GM23338 (cell line): ENCODE data around the gene LMLN.

ENCODE experiments used
- CREB1 ChIP-seq: fragments of 250-450 bp; sonication (Bioruptor Pico); IDR thresholded peaks from 2 replicates; pipeline ENCODE4 v1.5.0; 2020; ENCODE audit warnings: low read depth, mild to moderate bottlenecking, moderate library complexity
- ETS1 ChIP-seq: IDR thresholded peaks from 2 replicates; pipeline ENCODE4 v1.6.1; 2016; ENCODE audit warnings: antibody characterized with exemption
- EZH2 ChIP-seq: fragments of 200-600 bp; sonication (generic); IDR thresholded peaks from one replicate; pipeline ENCODE4 v1.8.0; 2017; ENCODE audit warnings: antibody characterized with exemption, mild to moderate bottlenecking, low read depth; ENCODE audit not compliant: unreplicated experiment
- EZH2phosphoT487 ChIP-seq: fragments of 200-600 bp; sonication (generic); IDR thresholded peaks from one replicate; pipeline ENCODE4 v1.8.1; 2018; ENCODE audit warnings: antibody characterized with exemption; ENCODE audit not compliant: unreplicated experiment
- JUNB ChIP-seq: IDR thresholded peaks from one replicate; pipeline ENCODE4 v1.6.1; 2016; ENCODE audit warnings: antibody characterized with exemption; ENCODE audit not compliant: unreplicated experiment
- NANOG ChIP-seq: IDR thresholded peaks from 2 replicates; pipeline ENCODE4 v1.6.1; 2016; ENCODE audit warnings: antibody characterized with exemption, borderline replicate concordance
- POLR2AphosphoS5 ChIP-seq: IDR thresholded peaks from 2 replicates; pipeline ENCODE4 v1.6.1; 2016; ENCODE audit warnings: antibody characterized with exemption, low read depth
- STAT1 ChIP-seq: IDR thresholded peaks from one replicate; pipeline ENCODE4 v1.6.1; 2016; ENCODE audit warnings: antibody characterized with exemption; ENCODE audit not compliant: unreplicated experiment
- ZNF114 ChIP-seq: fragments of 250-450 bp; sonication (Bioruptor Pico); IDR thresholded peaks from 2 replicates; pipeline ENCODE4 v1.5.0; 2020; ENCODE audit warnings: mild to moderate bottlenecking, moderate library complexity
- ZNF331 ChIP-seq: fragments of 250-450 bp; sonication (Bioruptor Pico); IDR thresholded peaks from 2 replicates; pipeline ENCODE4 v1.5.0; 2020; ENCODE audit warnings: low read depth, mild to moderate bottlenecking, moderate library complexity
- TF ChIP-seq, protein P1 (sequence below), 2 experiments: fragments of 200-600 bp in 1 of 2; sonication (generic) in 1 of 2; conservative IDR thresholded peaks; 2 replicates each; pipeline versions ENCODE4 v1.5.1 to v1.6.1; 2016 to 2017; ENCODE audit warnings: antibody characterized with exemption in 2 of 2, low read depth in 2 of 2, mild to moderate bottlenecking in 2 of 2, moderate library complexity in 1 of 2
- TF ChIP-seq, protein P2 (sequence below): IDR thresholded peaks from one replicate; pipeline ENCODE4 v1.6.1; 2018; ENCODE audit warnings: antibody characterized with exemption; ENCODE audit not compliant: unreplicated experiment

DNA sequence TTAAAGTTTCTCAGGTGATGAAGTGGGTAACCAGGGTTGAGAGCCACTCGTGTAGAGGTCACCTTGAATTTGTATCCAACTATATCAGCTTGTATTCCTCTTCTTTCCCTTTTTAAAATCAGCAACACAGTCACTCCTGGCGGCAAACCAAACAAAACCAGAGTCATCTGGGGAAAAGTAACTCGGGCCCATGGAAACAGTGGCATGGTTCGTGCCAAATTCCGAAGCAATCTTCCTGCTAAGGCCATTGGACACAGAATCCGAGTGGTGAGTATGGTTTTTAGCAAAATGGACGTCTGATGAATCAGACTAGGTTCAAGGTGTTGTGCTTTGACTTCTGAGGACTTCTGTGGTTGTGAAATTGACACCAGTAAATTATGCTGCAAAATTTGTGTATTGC, 6.1 kb upstream of the LMLN start:
- TF ChIP-seq EZH2 (no peak), EZH2phosphoT487 (no peak), ZNF331 (CRISPR knock-in tag) (no peak), POLR2AphosphoS5 (peak; percentile 16; the same call in 1 of the 2 replicates), ZNF114 (CRISPR knock-in tag) (no peak), JUNB (no peak), NANOG (no peak), ETS1 (no peak), CREB1 (CRISPR knock-in tag) (no peak), STAT1 (no peak)
- TF ChIP-seq, protein P1, sequence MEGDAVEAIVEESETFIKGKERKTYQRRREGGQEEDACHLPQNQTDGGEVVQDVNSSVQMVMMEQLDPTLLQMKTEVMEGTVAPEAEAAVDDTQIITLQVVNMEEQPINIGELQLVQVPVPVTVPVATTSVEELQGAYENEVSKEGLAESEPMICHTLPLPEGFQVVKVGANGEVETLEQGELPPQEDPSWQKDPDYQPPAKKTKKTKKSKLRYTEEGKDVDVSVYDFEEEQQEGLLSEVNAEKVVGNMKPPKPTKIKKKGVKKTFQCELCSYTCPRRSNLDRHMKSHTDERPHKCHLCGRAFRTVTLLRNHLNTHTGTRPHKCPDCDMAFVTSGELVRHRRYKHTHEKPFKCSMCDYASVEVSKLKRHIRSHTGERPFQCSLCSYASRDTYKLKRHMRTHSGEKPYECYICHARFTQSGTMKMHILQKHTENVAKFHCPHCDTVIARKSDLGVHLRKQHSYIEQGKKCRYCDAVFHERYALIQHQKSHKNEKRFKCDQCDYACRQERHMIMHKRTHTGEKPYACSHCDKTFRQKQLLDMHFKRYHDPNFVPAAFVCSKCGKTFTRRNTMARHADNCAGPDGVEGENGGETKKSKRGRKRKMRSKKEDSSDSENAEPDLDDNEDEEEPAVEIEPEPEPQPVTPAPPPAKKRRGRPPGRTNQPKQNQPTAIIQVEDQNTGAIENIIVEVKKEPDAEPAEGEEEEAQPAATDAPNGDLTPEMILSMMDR (conservative IDR thresholded peaks at IDR 0.05; ENCODE audit: low read depth in 2 of 2) = no peak
- TF ChIP-seq, protein P2, sequence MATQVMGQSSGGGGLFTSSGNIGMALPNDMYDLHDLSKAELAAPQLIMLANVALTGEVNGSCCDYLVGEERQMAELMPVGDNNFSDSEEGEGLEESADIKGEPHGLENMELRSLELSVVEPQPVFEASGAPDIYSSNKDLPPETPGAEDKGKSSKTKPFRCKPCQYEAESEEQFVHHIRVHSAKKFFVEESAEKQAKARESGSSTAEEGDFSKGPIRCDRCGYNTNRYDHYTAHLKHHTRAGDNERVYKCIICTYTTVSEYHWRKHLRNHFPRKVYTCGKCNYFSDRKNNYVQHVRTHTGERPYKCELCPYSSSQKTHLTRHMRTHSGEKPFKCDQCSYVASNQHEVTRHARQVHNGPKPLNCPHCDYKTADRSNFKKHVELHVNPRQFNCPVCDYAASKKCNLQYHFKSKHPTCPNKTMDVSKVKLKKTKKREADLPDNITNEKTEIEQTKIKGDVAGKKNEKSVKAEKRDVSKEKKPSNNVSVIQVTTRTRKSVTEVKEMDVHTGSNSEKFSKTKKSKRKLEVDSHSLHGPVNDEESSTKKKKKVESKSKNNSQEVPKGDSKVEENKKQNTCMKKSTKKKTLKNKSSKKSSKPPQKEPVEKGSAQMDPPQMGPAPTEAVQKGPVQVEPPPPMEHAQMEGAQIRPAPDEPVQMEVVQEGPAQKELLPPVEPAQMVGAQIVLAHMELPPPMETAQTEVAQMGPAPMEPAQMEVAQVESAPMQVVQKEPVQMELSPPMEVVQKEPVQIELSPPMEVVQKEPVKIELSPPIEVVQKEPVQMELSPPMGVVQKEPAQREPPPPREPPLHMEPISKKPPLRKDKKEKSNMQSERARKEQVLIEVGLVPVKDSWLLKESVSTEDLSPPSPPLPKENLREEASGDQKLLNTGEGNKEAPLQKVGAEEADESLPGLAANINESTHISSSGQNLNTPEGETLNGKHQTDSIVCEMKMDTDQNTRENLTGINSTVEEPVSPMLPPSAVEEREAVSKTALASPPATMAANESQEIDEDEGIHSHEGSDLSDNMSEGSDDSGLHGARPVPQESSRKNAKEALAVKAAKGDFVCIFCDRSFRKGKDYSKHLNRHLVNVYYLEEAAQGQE = no peak
